Measurements from ENCODE around the gene SEMA4D. TPM values are rescaled to one million over a fixed set of nuclear protein-coding genes. Genes with fewer than 3 reads are reported as not detected.

The SEMA4D gene
- total and polyA plus RNA-seq, 10 donors: 23.0 to 193 (median 157) TPM

GRCh38 chr9:89365532-89365912 is 132.4 kb downstream of the SEMA4D start:
- peaks cover 0 to 65% (median 34%) of the 10 kb centered on the region in 6 donors for H3K4me1 ChIP-seq
- H3K4me3 ChIP-seq: no peak overlapping the region
- 93 to 100% (median 96%) methylated on average over 2 of the region's 2 CpGs for WGBS, 5 donors
- H3K9me3 ChIP-seq: no peaks in the 10 kb centered on the region
- TF ChIP-seq POLR2AphosphoS5 (IDR thresholded peaks at IDR 0.05) (no peak), POLR2A (IDR thresholded peaks at IDR 0.05) (no peak), CTCF (IDR thresholded peaks at IDR 0.05 in 8 of 11, conservative IDR thresholded peaks at IDR 0.05 in 3 of 11) (no peak)
- no peaks in the 10 kb centered on the region for H3K27me3 ChIP-seq (replicated peaks in 1 of 7)
- intact Hi-C loops (cut with DNase I; ENCODE audit: low total_unique reads): no loop called here
- no peak for DNase-seq
- peak overlapping the region in 1 of 8 donors; percentile 74 for H3K27ac ChIP-seq
- peaks cover 0 to 46% (median 27%) of the 10 kb centered on the region in 6 donors for H3K36me3 ChIP-seq

GRCh38 chr9:89364666-89365531 is 133.0 kb downstream of the SEMA4D start:
- H3K27ac ChIP-seq: peak overlapping the region in 2 of 8 donors; percentile 74 to 79
- peaks cover 0 to 70% (median 37%) of the 10 kb centered on the region in 6 donors for H3K4me1 ChIP-seq
- WGBS, 5 donors: 89 to 96% (median 91%) methylated on average over 15 to 17 of the region's 17 CpGs
- no peak for DNase-seq
- no peaks in the 10 kb centered on the region for H3K9me3 ChIP-seq
- intact Hi-C loops (cut with DNase I; ENCODE audit: low total_unique reads): no loop called here
- TF ChIP-seq POLR2AphosphoS5 (IDR thresholded peaks at IDR 0.05) (peak in 2 of 3 donors; percentile 18 to 60), POLR2A (IDR thresholded peaks at IDR 0.05) (no peak)
- peaks cover 0 to 52% (median 33%) of the 10 kb centered on the region in 6 donors for H3K36me3 ChIP-seq
- H3K4me3 ChIP-seq: no peak overlapping the region
- H3K27me3 ChIP-seq (replicated peaks in 1 of 7): no peaks in the 10 kb centered on the region

GRCh38 chr9:89363921-89364665 is 133.8 kb downstream of the SEMA4D start:
- H3K36me3 ChIP-seq: peaks cover 0 to 60% (median 41%) of the 10 kb centered on the region in 6 donors
- no peak for DNase-seq
- peaks cover 0 to 70% (median 35%) of the 10 kb centered on the region in 6 donors for H3K4me1 ChIP-seq
- intact Hi-C loops (cut with DNase I; ENCODE audit: low total_unique reads): no loop called here
- no peak overlapping the region for H3K4me3 ChIP-seq
- no peaks in the 10 kb centered on the region for H3K9me3 ChIP-seq
- peak overlapping the region in 3 of 8 donors; percentile 74 to 79 (median 75) for H3K27ac ChIP-seq
- WGBS, 5 donors: 86 to 92% (median 89%) methylated on average over 8 to 9 of the region's 9 CpGs
- TF ChIP-seq POLR2A (IDR thresholded peaks at IDR 0.05) (no peak), POLR2AphosphoS5 (IDR thresholded peaks at IDR 0.05) (peak; percentile 16 to 69 (median 18))
- H3K27me3 ChIP-seq (replicated peaks in 1 of 7): no peaks in the 10 kb centered on the region

GRCh38 chr9:89363311-89363670 is 134.6 kb downstream of the SEMA4D start:
- Histone ChIP-seq H3K27me3 (replicated peaks in 1 of 7) (no peaks in the 10 kb centered on the region), H3K4me1 (peaks cover 0 to 70% (median 32%) of the 10 kb centered on the region in 6 donors), H3K36me3 (peaks cover 0 to 68% (median 49%) of the 10 kb centered on the region in 6 donors), H3K9me3 (no peaks in the 10 kb centered on the region), H3K27ac (peak overlapping the region in 6 of 8 donors; percentile 36 to 82 (median 74)), H3K4me3 (no peak overlapping the region)
- WGBS, 5 donors: 80 to 90% (median 87%) methylated on average over 6 of the region's 6 CpGs
- TF ChIP-seq POLR2AphosphoS5 (IDR thresholded peaks at IDR 0.05) (no peak), POLR2A (IDR thresholded peaks at IDR 0.05) (no peak), CTCF (IDR thresholded peaks at IDR 0.05 in 8 of 11, conservative IDR thresholded peaks at IDR 0.05 in 3 of 11) (no peak)
- intact Hi-C loops (cut with DNase I; ENCODE audit: low total_unique reads): no loop called here
- no peak for DNase-seq

Measured in spleen (tissue), 11 donors.